HG03175 (cell line): ENCODE data around the gene FRMD4B.
"Not testable (repeated sequence)": the region's sequence is repeated elsewhere in the genome, so short reads cannot be mapped to it uniquely, and the experiment has no call there.

Experiments
- ATAC-seq: cut with Tn5 transposase; IDR thresholded peaks from one replicate; pipeline ENCODE4 v1.9.1; 2021; ENCODE audit warnings: mild to moderate bottlenecking, moderate library complexity; ENCODE audit not compliant: unreplicated experiment

Gene FRMD4B

DNA sequence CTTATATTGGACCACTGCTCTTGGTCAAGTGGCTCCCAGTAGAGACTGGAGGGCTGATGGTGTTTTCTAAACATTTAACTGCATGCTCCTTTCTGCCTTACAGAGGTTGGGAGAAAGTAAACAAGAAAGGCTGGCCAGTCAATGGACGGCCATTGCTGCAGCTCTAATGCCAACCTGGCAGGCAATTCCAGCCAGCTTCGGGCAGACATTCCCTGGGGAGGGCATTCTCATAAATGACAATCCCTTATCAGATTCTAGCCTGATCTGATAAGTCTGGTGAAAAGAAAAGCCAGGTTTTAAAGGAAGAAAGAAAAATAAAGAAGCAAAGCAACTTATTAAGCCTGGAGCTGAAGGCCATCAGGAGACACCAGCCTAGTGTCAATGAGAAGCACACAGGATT is 60.7 kb downstream of the FRMD4B start:
- no peak for ATAC-seq

DNA sequence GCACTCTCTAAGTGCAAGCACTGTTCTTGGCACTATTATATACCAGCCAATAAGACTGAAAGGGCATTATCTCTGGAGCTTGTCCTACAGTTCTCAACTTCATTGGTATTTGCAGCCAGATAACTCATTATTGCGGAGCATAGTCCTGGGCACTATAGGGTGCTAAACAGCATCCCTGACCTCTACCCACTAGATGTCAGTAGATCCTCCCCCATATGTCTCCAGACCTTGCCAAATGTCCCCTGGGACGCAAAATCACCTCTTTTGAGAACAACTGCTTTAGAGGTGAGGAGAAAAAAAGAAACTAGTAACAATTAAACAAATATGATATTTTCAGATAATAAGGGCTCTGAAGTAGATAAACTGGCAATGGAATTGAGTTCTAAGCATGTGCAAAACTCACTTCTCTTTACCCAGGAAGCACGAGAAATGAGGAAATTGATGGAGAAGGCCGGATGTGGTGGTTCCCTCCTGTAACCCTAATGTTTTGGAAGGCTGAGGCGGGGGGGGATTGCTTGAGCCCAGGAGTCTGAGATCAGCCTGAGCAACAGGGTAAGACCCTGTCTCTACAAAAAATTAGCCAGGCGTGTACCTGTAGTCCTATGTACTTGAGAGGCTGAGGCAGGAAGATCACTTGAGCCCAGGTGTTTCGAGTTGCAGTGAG is 61.4 kb downstream of the FRMD4B start:
- peak; percentile 42 for ATAC-seq

- no peak for ATAC-seq
These were observed 61.9 kb downstream of the FRMD4B start for GRCh38 chr3:69323941-69324340.

DNA sequence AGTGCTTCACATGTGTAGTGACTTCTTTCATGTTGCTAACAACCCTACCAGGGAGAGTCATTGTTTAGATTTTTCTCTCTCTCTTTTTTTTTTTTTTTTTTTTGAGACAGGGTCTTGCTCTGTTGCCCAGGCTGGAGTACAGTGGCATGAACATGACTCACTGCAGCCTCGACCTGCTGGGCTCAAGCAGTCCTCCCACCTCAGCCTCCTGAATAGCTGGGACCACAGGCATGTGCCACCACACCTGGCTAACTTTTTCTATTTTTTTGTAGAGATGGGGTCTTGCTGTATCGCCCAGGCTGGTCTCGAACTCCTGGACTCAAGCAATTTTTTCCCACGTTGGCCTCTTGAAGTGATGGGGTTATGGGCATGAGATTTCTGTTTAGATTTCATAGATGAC is 63.4 kb downstream of the FRMD4B start:
- ATAC-seq: not testable (repeated sequence)

GRCh38 chr3:69322158-69322509 is 63.8 kb downstream of the FRMD4B start:
- ATAC-seq: no peak

DNA sequence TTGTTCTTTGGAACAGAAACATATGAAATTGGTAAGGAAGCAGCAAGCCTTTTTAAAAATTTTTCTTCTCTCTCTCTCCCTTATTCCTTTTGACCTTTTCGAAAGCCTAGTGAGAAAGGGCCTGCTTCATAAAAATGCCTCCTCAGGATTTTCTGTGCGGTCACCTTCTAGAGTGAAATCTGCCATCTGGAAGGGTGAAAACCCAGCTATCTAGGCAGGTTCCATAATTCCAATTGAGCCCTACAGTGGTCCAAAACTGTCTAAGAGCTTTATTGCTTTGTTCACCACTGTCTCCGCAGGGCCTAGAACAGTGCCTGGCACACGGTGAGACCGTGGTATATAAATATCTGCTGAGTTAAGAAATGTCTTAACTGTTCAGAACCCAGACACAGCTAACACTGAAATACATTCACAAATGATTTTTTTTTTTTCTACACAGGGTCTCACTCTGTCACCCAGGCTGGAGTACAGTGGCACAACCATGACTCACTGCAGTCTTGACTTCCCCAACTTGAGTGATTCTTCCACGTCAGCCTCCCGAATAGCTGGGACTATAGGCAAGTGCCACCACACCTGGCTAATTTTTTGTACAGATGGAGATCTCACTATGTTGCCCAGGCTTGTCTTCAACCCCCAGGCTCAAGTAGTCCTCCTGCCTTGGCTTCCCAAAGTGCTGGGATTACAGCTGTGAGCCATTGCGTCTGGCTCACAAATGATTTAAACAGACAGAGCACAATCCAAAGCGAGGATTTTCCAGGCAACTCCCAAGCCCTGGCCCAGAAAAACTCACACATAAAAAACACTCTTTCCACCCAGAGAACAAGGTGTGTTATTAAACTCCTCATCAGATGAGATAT is 64.4 kb downstream of the FRMD4B start:
- no peak for ATAC-seq

- ATAC-seq: peak; percentile 74
These were observed 65.0 kb downstream of the FRMD4B start for GRCh38 chr3:69320871-69321271.

DNA sequence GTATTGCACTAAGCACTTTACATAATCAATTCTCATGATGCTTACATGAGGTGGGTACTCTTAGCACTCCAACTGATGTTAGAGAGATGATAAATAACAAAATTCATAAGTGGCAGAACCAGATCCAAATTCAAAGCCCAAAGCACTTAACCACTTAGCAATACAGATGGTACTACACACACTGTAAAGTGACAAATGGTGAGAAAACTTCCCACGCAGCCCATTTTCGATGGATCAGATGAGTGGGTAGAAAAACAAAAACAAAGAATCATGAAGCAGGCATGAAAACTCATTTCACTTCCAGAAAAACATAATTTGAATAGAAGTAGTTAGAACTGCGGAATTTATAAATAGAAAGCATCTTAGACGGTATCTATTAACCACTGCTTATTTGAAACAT is 66.2 kb downstream of the FRMD4B start:
- ATAC-seq: no peak

DNA sequence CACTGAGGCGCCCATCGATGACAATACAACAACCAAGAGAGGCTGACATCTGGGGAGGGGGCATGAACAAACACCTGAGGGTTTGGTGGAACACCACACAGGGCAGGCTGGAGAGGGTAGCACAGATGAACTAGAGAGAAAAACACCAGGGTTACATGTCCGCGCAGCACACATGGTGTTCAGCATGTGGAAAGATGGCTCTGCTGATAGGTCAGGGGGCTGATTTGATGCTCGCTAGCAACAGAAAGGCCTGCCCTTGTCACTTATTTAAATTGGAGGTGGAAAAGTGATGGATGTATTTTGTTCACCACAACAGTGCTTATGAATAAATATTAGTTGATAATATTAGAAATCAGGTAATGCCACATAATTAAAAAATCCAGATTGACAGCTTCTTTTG is 67.5 kb downstream of the FRMD4B start:
- no peak for ATAC-seq

GRCh38 chr3:69313251-69313650 is 72.6 kb downstream of the FRMD4B start:
- ATAC-seq: no peak

GRCh38 chr3:69309814-69310213 is 76.1 kb downstream of the FRMD4B start:
- no peak for ATAC-seq

- ATAC-seq: peak; percentile 97
These were observed 79.4 kb downstream of the FRMD4B start for GRCh38 chr3:69306239-69307185.

- ATAC-seq: no peak
These were observed 80.9 kb downstream of the FRMD4B start for GRCh38 chr3:69305011-69305410.

- ATAC-seq: no peak
These were observed 81.5 kb downstream of the FRMD4B start for GRCh38 chr3:69304396-69304795.

GRCh38 chr3:69300296-69300695 is 85.6 kb downstream of the FRMD4B start:
- ATAC-seq: no peak

- ATAC-seq: no peak
These were observed 86.5 kb downstream of the FRMD4B start for GRCh38 chr3:69299344-69299743.

GRCh38 chr3:69297501-69297900 is 88.4 kb downstream of the FRMD4B start:
- ATAC-seq: no peak

- no peak for ATAC-seq
These were observed 88.9 kb downstream of the FRMD4B start for GRCh38 chr3:69296995-69297394.

DNA sequence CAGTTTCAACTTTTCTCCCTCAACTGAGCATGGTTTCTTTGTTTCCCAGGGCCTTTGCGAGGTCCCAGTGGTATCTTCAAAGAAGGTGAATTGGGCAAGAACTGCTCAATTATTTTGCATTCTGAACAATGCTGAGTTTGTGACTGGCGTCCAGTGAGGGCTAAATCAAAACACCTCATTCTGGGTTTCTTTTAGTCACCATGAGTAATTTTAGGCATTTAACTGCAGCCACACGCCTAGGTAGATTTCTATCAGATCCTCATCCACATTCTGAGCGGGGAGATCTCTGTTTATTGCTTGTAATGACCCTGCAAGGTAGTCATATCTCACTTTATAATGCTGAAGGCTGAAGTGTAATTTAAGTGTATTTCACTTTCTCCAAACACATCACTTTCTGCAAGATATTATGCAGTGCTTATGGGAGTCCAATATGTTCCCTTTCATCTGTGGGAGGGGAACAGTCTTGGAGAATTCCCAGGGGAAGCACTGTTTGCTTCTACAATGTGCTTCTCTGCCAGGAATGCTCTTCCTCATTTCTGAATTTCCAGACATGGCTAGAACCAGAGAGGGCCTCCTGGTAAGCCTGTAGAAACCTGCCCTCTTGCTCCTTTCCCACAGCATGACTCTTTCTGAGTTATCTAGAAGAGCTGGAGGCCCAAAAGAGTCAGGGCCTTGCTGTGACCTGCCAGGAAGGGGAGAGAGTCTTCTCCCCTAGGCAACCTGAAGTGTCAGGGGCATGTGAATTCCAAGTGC is 91.7 kb downstream of the FRMD4B start:
- ATAC-seq: no peak

DNA sequence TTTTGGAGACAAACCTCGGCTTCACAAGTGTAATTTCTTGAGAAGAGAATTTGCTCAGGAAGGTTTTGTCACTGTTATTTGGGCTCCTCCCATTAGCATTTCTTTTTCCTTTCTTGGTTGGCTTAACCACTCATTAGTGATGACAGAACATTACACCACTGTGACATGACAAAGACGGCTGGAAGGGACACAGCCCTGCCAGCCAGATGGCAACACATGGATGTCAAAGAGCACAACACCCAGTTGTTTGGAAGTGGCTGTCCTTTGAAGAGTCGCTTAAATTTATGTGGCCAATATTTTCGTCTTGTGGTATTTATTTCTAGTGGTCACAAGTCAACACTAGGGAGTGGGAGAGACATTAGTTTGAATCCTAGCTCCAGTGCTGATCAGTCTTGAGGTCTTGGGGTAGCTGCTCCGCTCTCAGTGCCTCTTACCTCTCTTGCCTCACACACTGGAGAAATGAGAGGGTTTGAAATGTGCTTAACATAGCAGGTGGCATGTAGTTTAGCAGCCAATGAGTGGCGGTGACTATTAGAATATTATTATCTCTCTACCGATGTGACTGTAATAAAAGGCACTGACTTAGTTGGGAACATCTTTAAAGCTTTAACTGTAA is 92.8 kb downstream of the FRMD4B start:
- no peak for ATAC-seq
